OCI-LY7 (cell line): ENCODE results near the gene CD69.
"Not testable (repeated sequence)": the region's sequence is repeated elsewhere in the genome, so short reads cannot be mapped to it uniquely, and the experiment has no call there.

ENCODE experiments used
- CTCF ChIP-seq: fragments of 200-600 bp; sonication (generic); conservative IDR thresholded peaks from 2 replicates; pipeline ENCODE4 v1.5.1; 2014; ENCODE audit warnings: mild to moderate bottlenecking, antibody characterized with exemption, low read length, moderate library complexity, mixed read lengths
- EZH2phosphoT487 ChIP-seq: fragments of 200-600 bp; sonication (generic); IDR thresholded peaks from 2 replicates; pipeline ENCODE4 v1.6.1; 2018; ENCODE audit warnings: low read depth, borderline replicate concordance, mild to moderate bottlenecking, mixed run types, antibody characterized with exemption, low read length, moderate library complexity, mixed read lengths

GRCh38 chr12:9739404-9740105 lies 21.1 kb downstream of the CD69 start:
- not testable (repeated sequence) for TF ChIP-seq CTCF, EZH2phosphoT487
